ENCODE data around the gene KIAA1191.
"Not testable (repeated sequence)": the region's sequence is repeated elsewhere in the genome, so short reads cannot be mapped to it uniquely, and the experiment has no call there.

Gene KIAA1191, protein sequence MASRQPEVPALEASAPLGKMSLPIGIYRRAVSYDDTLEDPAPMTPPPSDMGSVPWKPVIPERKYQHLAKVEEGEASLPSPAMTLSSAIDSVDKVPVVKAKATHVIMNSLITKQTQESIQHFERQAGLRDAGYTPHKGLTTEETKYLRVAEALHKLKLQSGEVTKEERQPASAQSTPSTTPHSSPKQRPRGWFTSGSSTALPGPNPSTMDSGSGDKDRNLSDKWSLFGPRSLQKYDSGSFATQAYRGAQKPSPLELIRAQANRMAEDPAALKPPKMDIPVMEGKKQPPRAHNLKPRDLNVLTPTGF

DNA sequence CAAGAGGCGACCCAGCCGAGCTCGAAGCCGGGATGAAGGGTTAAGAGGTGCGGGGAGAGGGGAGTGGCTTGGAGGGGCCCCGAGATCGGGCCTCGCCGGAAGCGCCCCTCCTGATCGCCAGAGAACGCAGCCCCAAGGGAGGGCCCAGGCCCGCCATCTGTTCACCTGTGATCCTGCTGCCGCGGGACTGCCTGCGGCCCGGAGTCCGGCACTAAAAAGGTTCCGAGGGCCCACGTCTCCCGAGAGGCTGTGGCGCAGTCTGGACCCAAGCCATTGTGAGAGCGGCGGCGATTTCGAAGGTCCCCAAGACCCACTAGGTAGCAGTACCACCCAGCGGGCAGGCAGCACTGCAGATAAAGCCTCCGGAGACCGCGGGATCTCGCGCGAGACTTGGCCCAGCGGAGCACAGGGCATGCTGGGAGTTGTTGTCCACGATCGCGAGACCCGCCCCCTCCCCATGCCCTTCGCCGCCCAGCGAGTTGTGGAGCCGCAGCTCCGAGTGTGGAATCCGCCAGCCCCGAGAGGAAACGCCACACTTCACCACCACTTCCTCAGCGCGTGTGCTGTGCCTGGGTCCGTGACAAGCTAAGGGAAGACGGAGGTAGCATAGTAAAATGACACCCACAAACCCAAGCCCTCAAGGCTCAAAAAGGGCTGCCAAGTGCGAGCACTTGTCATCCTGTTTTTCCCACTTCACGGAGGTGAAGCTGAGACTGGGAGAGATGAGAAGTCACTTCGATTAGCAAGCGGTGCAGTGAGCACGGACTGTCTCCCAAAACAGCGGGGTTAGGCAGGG, at the start of gene KIAA1191:
Gene KIAA1191 (minus strand): TSS at position 328 of the 796 bp plus-strand sequence. CDS start 2,256 bp downstream, outside the sequence.
- peak; percentile 88 to 91 for DNase-seq (ENCODE audit: low read depth in 2 of 2)

DNA sequence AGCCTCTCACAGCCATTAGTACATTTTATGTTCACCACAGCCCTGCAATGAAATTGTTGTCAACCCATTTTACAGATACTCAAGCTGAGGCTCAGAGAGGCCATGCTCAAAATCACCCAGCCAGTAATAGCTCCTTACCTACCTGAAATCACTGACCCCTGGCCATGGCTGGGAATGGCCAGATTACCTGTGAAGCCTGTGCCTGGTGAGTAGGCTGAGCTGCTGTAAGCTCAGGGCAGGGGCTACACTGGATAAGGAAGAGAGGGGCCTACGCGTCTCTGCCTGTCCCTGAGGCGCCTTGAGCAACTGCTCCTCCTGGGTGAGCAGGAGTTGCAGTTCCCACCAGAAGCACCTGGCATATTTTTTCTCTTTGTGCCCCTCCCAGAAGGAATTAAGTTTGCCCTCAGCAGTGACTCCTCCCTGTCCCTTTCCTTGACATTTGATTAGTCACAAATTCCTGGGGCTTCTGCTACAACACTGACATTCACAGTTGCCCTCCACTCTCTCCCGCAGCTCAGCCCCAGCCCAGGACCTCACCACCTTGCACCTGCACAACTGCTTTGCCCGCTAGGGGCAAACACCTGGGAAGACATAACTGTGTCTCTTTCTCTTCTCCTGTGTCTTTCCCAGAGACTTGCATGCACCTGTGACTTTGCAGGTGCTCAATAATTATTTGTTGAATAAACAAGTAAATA, 49.1 kb upstream of the KIAA1191 start:
- DNase-seq (ENCODE audit: low read depth in 2 of 2): no peak

DNA sequence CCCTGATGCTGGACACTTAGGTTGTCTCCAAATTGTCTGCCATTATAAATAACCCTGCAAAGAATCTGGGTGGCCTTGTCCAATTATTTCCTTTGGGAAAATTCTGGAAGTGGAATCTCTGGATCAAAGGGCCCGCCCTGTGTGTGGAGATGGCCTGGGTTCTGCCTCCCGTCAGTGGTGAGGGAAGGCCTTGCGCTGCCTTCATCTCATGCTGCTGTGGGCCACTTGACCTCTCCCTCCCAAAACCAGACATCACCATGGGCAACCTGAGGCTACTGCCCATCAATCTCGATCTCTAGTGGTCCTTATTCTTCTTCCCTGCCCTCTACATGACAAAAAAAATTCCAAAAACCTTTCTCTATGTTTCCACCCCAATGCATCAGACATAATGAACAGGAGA, 48.2 kb upstream of the KIAA1191 start:
- no peak for DNase-seq (ENCODE audit: low read depth in 2 of 2)

- DNase-seq (ENCODE audit: low read depth in 2 of 2): no peak
These were observed 47.0 kb upstream of the KIAA1191 start for GRCh38 chr5:176408590-176408989.

- DNase-seq (ENCODE audit: low read depth in 2 of 2): not testable (repeated sequence)
These were observed 46.6 kb upstream of the KIAA1191 start for GRCh38 chr5:176408252-176408573.

DNA sequence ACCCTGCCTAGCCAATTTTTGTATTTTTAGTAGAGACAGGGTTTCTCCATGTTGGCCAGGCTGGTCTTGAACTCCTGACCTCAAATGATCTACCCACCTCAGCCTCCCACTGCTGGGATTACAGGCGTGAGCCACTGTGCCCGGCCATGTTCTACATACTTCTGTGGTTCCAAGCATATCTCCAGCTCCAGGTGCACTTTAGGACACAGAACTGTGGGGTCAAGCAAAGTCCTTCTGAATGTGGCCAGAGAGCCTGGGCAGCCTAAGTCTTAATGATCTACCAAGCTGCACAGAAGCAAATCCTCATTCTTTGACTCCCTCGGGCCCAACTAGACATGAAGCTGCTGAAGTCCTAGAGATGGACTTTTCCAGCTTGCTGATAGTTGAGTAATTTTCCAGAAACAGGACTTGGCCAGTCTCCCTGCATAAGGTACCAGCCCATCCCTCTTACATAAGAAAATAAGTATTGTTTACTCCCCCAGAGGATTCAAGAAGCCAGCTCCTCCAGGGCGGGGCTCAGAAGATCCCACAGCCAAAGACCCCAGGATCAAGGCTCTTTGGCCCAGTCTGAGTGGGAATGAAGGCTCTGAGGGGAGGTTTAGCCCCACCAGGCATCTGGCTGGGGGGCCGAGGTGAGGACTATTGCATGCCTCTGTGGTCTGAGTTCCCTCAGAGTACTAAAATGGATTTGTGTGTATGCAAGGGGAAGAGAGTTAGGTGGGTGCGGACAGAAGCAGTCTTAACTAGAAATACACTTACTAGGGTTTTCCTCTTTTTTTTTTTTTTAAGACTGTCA, 46.1 kb upstream of the KIAA1191 start:
- no peak for DNase-seq (ENCODE audit: low read depth in 2 of 2)

DNA sequence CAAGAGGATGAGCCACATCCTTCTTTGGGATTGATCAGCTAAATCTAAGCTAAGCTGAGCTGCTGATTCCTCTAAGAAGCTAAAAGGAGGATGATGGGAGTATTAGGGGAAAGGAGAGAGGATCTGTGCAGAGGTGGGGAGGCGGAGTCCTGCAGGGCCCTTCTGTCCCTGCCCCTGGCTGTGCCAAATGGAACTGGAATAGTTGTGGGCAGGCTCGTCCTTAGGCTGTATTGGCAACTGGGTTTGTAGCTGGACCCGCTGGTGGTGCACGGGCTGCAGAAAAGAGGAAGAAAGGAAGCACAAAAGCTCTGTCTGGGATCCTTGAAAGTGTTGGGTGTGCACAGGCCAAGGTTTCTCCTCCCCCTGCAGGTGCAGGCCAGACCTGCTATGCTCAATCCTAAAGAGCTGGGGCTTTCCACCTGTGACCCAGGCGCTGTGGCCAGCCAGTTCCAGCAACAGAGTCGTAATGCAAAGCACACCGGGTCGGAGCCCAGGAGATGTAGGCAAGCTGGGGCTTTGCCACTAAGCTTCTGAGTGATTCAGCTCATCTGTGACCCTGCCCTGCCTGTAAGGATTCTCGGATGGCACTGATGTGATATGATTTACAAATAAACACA, 45.0 kb upstream of the KIAA1191 start:
- no peak for DNase-seq (ENCODE audit: low read depth in 2 of 2)

DNA sequence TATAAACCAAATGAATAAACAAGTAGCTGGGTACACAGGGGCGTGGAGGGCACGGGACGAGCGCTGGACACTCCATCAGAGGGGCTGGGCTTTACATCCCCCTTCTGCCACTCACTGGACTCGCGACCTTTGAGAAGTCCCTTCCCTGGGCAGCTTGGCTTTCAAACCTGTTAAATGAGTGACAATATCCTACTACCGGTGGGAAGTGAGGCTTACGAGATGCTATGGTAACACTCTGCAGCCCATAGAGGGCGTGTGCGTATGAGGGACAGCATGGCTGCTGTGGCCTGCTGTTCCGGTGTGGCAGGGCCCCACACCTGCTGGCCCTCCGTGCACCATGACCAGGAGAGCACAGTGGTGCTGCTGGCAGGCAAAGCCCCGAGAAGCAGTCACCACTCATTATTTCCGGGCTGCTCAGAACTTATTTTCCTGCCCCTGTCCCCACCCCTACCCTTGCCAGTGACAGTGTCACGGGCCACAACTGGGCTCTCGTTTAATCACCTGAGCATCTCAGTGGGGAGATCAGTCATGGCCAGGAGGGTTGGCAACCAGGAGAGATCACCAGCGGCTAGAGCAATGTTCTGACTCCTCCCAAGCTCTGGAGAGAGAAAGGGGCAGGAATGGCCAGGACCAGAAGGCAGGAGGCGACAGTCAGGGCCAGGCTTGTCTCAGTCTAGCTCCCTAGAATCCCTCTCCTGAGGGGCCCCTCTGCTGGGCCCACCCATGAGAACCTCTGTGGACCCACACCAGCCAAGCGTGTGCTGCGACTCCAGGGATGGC, 44.3 kb upstream of the KIAA1191 start:
- DNase-seq (ENCODE audit: low read depth in 2 of 2): no peak

DNA sequence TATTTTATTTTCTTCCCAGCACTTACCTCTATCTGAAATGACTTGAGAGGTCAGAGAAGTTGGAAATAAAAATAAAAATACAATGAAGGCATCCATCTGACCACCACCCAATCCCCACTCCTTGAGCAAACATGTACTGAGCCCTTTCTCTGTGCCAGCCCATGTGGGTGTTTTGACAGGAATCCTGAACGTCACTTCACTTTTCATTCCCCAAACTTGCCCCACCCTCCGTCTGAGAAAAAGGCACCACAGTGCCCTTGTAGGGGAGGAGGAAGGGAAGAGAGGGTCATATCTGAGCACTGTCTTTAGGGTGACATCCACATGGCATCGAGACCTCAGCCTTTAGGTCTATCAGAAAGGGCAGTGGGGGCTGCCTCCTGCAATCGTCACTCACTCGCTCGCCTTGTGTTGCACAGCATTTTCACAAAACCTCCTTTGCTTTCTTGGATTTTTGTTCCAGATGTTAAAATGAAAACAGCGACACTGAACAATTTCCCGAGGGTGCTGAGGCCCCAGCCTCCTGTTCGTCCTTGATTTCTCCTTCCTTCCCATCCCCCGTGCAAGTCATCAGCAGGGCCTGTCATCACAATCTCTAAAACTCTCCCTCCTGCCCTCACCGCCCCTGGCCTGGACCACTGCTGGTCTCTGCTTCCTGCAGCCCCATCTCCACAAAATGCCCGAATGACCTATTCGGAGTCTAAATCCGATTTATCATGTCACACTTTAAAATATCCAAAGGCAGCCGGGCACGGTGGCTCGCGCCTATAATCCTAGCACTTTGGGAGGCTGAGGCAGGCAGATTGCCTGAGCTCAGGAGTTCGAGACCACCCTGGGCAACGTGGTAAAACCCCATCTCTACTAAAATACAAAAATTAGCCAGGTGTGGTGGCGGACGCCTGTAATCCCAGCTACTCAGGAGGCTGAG, 40.0 kb upstream of the KIAA1191 start:
- DNase-seq (ENCODE audit: low read depth in 2 of 2): no peak

- DNase-seq (ENCODE audit: low read depth in 2 of 2): no peak
These were observed 39.0 kb upstream of the KIAA1191 start for GRCh38 chr5:176400382-176401156.

DNA sequence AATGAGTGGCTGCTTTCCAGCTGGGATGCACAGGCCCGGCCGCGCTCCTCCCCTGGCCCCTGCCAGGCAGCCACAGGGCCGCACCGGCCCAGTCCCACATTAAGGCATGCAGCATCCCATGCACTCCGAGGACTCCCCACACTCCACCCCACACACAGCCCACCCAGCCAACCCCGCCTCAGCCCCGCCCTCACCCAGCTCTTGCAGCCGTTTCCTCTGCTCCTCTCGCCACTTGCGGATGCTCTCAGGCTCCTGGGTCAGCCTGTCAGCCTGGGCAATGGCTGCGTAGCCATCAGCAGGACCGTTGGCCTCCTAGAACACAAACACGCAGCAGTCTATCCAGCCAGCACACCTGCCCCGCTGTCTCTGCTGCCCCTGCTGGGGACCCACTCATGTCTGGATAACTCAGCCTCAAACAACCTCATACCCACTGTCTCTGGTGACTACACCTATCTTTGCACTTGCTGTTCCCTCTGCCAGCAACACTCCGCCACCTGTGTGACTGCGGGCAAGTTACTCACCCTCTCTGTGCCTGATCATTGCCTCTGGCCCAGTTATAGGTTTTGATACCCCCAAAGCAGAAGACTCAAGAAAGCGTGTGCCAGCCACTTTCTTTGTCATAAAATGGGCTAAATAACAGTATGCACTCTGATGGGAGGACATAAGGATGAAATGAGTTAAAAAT, 36.3 kb upstream of the KIAA1191 start:
- DNase-seq (ENCODE audit: low read depth in 2 of 2): no peak

- no peak for DNase-seq (ENCODE audit: low read depth in 2 of 2)
These were observed 34.8 kb upstream of the KIAA1191 start for GRCh38 chr5:176396330-176396729.

GRCh38 chr5:176394881-176395675, 33.5 kb upstream of the KIAA1191 start:
- no peak for DNase-seq (ENCODE audit: low read depth in 2 of 2)

GRCh38 chr5:176394096-176394495, 32.5 kb upstream of the KIAA1191 start:
- DNase-seq (ENCODE audit: low read depth in 2 of 2): no peak

- DNase-seq (ENCODE audit: low read depth in 2 of 2): no peak
These were observed 31.0 kb upstream of the KIAA1191 start for GRCh38 chr5:176392526-176392925.

DNA sequence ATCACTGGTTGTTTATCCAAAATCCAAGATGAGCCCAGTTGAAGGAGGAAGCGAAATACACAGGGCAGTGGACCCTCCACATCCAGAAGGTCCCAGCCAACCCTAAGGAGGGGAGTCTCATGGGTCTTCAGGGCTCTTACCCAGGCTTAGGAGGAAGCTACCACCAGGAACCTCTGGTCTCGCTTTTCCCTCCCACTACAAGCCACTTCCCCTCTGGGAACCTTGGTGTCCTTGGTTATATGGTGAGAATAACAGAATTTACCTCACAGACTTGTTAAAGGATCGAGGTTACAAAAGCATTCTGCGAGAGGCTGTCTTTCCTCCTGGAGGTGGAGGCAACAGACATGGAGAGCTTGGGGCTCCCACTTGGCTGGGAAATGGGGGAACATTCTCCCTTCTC, 30.4 kb upstream of the KIAA1191 start:
- DNase-seq (ENCODE audit: low read depth in 2 of 2): no peak

- DNase-seq (ENCODE audit: low read depth in 2 of 2): no peak
These were observed 29.9 kb upstream of the KIAA1191 start for GRCh38 chr5:176391479-176391878.

Measured in stimulated activated CD4-positive, alpha-beta T cell treated with anti-CD3 and anti-CD28 coated beads, Interleukin-1b, Interleukin-23, amount 100 ng/mL, for 4 hours (primary cell).